Stimulated activated CD4-positive, alpha-beta T cell treated with anti-CD3 and anti-CD28 coated beads, TNF-alpha, amount 100 ng/mL, for 1 hour (primary cell): ENCODE data around the gene PFDN5.
"Not testable (repeated sequence)": the region's sequence is repeated elsewhere in the genome, so short reads cannot be mapped to it uniquely, and the experiment has no call there.

Experiments
- DNase-seq, 3 donors: peaks; one replicate each; pipeline ENCODE4 v3.0.0-alpha.2; 2020; ENCODE audit warnings: low read depth in 3 of 3, low spot score in 1 of 3

Gene PFDN5

GRCh38 chr12:53286448-53286847, 8.9 kb upstream of the PFDN5 start:
- DNase-seq, result no peak

GRCh38 chr12:53287741-53288216, 7.6 kb upstream of the PFDN5 start:
- peak; percentile 40 to 56 (median 54) for DNase-seq

- no peak for DNase-seq
Observed at GRCh38 chr12:53288322-53288721, 7.0 kb upstream of the PFDN5 start.

GRCh38 chr12:53289891-53290290, 5.5 kb upstream of the PFDN5 start:
- DNase-seq, result no peak

- DNase-seq, result no peak
Observed at GRCh38 chr12:53290661-53291060, 4.7 kb upstream of the PFDN5 start.

- no peak for DNase-seq
Observed at GRCh38 chr12:53292426-53292825, 2.9 kb upstream of the PFDN5 start.

- DNase-seq, result no peak
Observed at GRCh38 chr12:53295891-53296219, 513 bp downstream of the PFDN5 start.

- DNase-seq, result not testable (repeated sequence)
Observed at GRCh38 chr12:53297106-53297505, 1.8 kb downstream of the PFDN5 start.

GRCh38 chr12:53298164-53298563, 2.8 kb downstream of the PFDN5 start:
- no peak for DNase-seq

GRCh38 chr12:53299101-53299453, 3.7 kb downstream of the PFDN5 start:
- peak in 1 of 3 donors; percentile 10 for DNase-seq

- DNase-seq, result peak; percentile 52 to 68 (median 64)
Observed at GRCh38 chr12:53299454-53300180, 4.3 kb downstream of the PFDN5 start, which contains the start of gene MYG1. Gene MYG1, plus strand, starts transcription at chr12:53299695. Its CDS starts 43 bp downstream, at chr12:53299738.

- no peak for DNase-seq
Observed at GRCh38 chr12:53300187-53300586, 4.8 kb downstream of the PFDN5 start.

GRCh38 chr12:53302903-53303302, 7.6 kb downstream of the PFDN5 start:
- no peak for DNase-seq

GRCh38 chr12:53306826-53307225, 11.5 kb downstream of the PFDN5 start:
- DNase-seq, result no peak

GRCh38 chr12:53308276-53308675, 12.9 kb downstream of the PFDN5 start:
- no peak for DNase-seq

GRCh38 chr12:53313996-53314395, 18.7 kb downstream of the PFDN5 start:
- no peak for DNase-seq

GRCh38 chr12:53320352-53321195, 25.2 kb downstream of the PFDN5 start:
- no peak for DNase-seq

GRCh38 chr12:53324113-53324778, 28.9 kb downstream of the PFDN5 start:
- peak in 2 of 3 donors; percentile 13 to 29 for DNase-seq

GRCh38 chr12:53324779-53325510, 29.6 kb downstream of the PFDN5 start:
- peak; percentile 52 to 72 (median 64) for DNase-seq

- DNase-seq, result no peak
Observed at GRCh38 chr12:53325511-53326061, 30.2 kb downstream of the PFDN5 start.
